OCI-LY1 (cell line): ENCODE measurements around the gene ATXN7L1.

Experiments used
- EZH2 ChIP-seq: fragments of 200-600 bp; sonication (generic), shearing (Covaris generic); IDR thresholded peaks from 2 replicates; pipeline ENCODE4 v1.8.0; 2017; ENCODE audit warnings: borderline replicate concordance, mixed run types, mild to moderate bottlenecking, antibody characterized with exemption, low read length, moderate library complexity, mixed read lengths
- TF ChIP-seq, protein P1 (sequence below): fragments of 200-600 bp; sonication (generic), shearing (Covaris generic); IDR thresholded peaks from 2 replicates; pipeline ENCODE4 v1.5.1; 2017; ENCODE audit warnings: mild to moderate bottlenecking, antibody characterized with exemption, low read length, moderate library complexity, mixed read lengths

- TF ChIP-seq, protein P1, sequence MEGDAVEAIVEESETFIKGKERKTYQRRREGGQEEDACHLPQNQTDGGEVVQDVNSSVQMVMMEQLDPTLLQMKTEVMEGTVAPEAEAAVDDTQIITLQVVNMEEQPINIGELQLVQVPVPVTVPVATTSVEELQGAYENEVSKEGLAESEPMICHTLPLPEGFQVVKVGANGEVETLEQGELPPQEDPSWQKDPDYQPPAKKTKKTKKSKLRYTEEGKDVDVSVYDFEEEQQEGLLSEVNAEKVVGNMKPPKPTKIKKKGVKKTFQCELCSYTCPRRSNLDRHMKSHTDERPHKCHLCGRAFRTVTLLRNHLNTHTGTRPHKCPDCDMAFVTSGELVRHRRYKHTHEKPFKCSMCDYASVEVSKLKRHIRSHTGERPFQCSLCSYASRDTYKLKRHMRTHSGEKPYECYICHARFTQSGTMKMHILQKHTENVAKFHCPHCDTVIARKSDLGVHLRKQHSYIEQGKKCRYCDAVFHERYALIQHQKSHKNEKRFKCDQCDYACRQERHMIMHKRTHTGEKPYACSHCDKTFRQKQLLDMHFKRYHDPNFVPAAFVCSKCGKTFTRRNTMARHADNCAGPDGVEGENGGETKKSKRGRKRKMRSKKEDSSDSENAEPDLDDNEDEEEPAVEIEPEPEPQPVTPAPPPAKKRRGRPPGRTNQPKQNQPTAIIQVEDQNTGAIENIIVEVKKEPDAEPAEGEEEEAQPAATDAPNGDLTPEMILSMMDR: no peak
- no peak for TF ChIP-seq EZH2
Measured at GRCh38 chr7:105778956-105779355, 97.4 kb downstream of the ATXN7L1 start.
